Measurements from ENCODE around the gene NUP107. TPM values are rescaled to one million over a fixed set of nuclear protein-coding genes. Genes with fewer than 3 reads are reported as not detected.

Gene NUP107
- total and polyA plus RNA-seq, 8 donors, result 5.7 to 99.1 (median 19.4) TPM

DNA sequence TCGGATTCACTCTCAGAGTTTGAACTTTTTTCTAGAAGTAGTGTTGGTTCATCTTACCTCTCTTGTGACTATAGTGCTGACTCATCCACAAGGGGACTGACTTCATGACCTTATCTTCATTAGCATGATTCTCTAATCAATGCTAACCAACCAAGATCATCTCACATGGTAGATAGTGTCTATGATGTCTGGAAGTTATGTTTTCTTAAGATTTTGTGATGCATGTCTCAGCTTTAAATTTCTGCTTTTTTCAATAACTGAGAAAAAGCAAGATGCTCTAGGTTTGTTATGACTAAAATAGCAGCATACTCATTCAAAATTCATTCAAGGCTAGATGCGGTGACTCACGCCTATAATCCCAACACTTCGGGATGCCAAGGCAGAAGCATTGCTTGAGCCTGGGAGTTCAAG is 46.9 kb downstream of the NUP107 start:
- no peaks in the 10 kb centered on the region for H3K9me3 ChIP-seq
- no peaks in the 10 kb centered on the region for H3K4me1 ChIP-seq
- intact Hi-C loops (cut with DNase I; ENCODE audit: low total_unique reads), result no loop called here
- no peak overlapping the region for H3K4me3 ChIP-seq
- H3K27ac ChIP-seq, result no peak overlapping the region
- peaks cover 37 to 94% (median 80%) of the 10 kb centered on the region in 4 donors for H3K36me3 ChIP-seq
- TF ChIP-seq POLR2AphosphoS5 (IDR thresholded peaks at IDR 0.05), result no peak
- no peak for TF ChIP-seq EP300 (IDR thresholded peaks at IDR 0.05)
- no peak for TF ChIP-seq POLR2A (IDR thresholded peaks at IDR 0.05)
- TF ChIP-seq, protein P1, sequence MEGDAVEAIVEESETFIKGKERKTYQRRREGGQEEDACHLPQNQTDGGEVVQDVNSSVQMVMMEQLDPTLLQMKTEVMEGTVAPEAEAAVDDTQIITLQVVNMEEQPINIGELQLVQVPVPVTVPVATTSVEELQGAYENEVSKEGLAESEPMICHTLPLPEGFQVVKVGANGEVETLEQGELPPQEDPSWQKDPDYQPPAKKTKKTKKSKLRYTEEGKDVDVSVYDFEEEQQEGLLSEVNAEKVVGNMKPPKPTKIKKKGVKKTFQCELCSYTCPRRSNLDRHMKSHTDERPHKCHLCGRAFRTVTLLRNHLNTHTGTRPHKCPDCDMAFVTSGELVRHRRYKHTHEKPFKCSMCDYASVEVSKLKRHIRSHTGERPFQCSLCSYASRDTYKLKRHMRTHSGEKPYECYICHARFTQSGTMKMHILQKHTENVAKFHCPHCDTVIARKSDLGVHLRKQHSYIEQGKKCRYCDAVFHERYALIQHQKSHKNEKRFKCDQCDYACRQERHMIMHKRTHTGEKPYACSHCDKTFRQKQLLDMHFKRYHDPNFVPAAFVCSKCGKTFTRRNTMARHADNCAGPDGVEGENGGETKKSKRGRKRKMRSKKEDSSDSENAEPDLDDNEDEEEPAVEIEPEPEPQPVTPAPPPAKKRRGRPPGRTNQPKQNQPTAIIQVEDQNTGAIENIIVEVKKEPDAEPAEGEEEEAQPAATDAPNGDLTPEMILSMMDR (IDR thresholded peaks at IDR 0.05), result no peak
- no peak for DNase-seq
- 91 to 96% (median 95%) methylated on average over 4 of the region's 4 CpGs for WGBS, 5 donors
- H3K27me3 ChIP-seq, result no peaks in the 10 kb centered on the region

DNA sequence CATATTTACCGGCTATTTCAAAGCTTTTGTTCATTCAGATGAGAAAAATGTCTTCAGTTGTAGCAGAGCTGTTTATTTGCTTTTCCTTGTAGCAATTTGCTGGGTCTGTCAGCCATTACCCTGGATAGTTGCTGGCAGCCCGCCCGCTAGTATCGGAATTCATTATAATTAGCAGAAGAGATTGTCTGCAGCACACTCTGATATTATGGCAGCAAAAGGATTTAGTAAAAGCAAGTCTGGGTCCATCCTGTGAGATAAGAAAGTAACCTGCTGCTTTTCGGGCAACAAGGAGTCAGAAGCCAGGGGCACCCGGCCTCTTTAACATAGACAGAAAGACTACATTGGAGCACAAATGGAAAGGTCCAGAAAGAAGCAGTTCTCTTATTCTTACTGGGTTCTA is 53.1 kb downstream of the NUP107 start:
- Histone ChIP-seq H3K27me3 (no peaks in the 10 kb centered on the region), H3K27ac (no peak overlapping the region), H3K36me3 (peaks cover 13 to 77% (median 62%) of the 10 kb centered on the region in 4 donors), H3K9me3 (no peaks in the 10 kb centered on the region), H3K4me1 (no peaks in the 10 kb centered on the region), H3K4me3 (no peak overlapping the region)
- TF ChIP-seq, protein P1 (IDR thresholded peaks at IDR 0.05), result no peak
- TF ChIP-seq EP300 (IDR thresholded peaks at IDR 0.05), result no peak
- no peak for TF ChIP-seq POLR2A (IDR thresholded peaks at IDR 0.05)
- no peak for TF ChIP-seq POLR2AphosphoS5 (IDR thresholded peaks at IDR 0.05)
- intact Hi-C loops (cut with DNase I; ENCODE audit: low total_unique reads), result loop anchor here (10.0 kb wide), 1 partner anchor 65 kb away; the partner anchor contains the start of gene MDM2
- WGBS, 5 donors, result 82 to 92% (median 87%) methylated on average over 6 of the region's 6 CpGs
- DNase-seq, result peak in 1 of 2 donors; percentile 21

DNA sequence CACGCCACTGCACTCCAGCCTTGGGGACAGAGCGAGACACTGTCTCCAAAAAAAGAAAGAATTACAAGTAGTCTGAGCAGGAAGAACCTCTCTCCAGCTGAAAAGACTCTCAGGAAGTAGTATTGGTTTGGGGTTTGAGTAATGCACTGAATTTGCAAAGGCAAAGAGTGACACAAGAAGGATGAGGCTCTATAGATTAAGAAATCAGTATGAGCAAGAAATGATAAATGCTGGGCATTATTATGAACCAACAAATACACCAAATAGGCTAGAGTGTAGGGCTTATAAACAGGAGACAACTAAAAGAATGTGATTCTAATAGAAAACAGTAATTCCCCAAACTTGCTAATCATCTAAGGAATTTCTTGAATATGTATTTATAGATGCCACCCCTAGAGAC is 56.6 kb downstream of the NUP107 start:
- 78 to 96% (median 94%) methylated on average over 2 of the region's 2 CpGs for WGBS, 5 donors
- TF ChIP-seq, protein P1 (IDR thresholded peaks at IDR 0.05), result no peak
- TF ChIP-seq POLR2A (IDR thresholded peaks at IDR 0.05) (no peak), POLR2AphosphoS5 (IDR thresholded peaks at IDR 0.05) (no peak), EP300 (IDR thresholded peaks at IDR 0.05) (no peak)
- Histone ChIP-seq H3K27me3 (no peaks in the 10 kb centered on the region), H3K27ac (no peak overlapping the region), H3K4me1 (peaks cover 0 to 27% (median 22%) of the 10 kb centered on the region in 4 donors), H3K9me3 (no peaks in the 10 kb centered on the region), H3K4me3 (no peak overlapping the region), H3K36me3 (peaks cover 4 to 42% (median 34%) of the 10 kb centered on the region in 4 donors)
- DNase-seq, result no peak
- intact Hi-C loops (cut with DNase I; ENCODE audit: low total_unique reads), result loop anchor here (10.0 kb wide), 1 partner anchor 61 kb away; the partner anchor contains the start of gene MDM2

DNA sequence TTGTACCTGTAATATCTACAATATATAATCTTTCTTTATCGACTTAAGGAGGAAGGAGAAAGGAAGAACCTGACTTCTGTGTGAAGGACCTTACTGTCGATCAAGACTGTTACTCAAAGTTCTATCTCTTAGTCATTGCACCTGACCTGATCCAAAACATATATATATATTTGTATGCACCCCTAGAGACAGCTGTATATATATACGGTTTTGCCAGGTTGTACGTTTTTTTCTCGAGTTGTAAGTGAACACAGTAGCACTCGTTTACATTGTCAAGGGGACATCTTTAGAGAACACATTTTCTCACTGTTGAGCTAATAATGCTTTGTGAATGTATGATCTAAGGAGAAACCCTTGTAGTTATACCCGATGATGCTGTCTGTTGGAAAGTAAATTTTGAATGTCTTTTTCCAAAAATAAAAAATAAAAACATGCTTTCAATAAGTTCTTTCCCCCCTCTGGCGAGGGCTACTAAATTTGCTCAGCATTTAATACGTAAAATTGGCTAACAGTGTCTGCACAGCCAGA is 58.7 kb downstream of the NUP107 start:
- no peaks in the 10 kb centered on the region for H3K9me3 ChIP-seq
- H3K27me3 ChIP-seq, result no peaks in the 10 kb centered on the region
- TF ChIP-seq, protein P1 (IDR thresholded peaks at IDR 0.05), result no peak
- no peak for TF ChIP-seq EP300 (IDR thresholded peaks at IDR 0.05)
- no peak for TF ChIP-seq POLR2A (IDR thresholded peaks at IDR 0.05)
- no peak for TF ChIP-seq POLR2AphosphoS5 (IDR thresholded peaks at IDR 0.05)
- peak overlapping the region; percentile 80 to 96 (median 81) for H3K4me3 ChIP-seq
- peaks cover 0 to 27% (median 24%) of the 10 kb centered on the region in 4 donors for H3K36me3 ChIP-seq
- intact Hi-C loops (cut with DNase I; ENCODE audit: low total_unique reads), result loop anchor here (10.0 kb wide), 1 partner anchor 59 kb away; the partner anchor contains the start of gene MDM2
- H3K27ac ChIP-seq, result peak overlapping the region; percentile 75 to 86 (median 78)
- 28 to 37% (median 30%) methylated on average over 9 of the region's 9 CpGs for WGBS, 5 donors
- DNase-seq, result no peak
- peaks cover 0 to 35% (median 26%) of the 10 kb centered on the region in 4 donors for H3K4me1 ChIP-seq
